Upper lobe of right lung (tissue), 1 donor: ENCODE data around the gene NRDC. TPM values are rescaled to one million over a fixed set of nuclear protein-coding genes. Genes with fewer than 3 reads are reported as not detected.

Source experiments
- ATAC-seq: fragments of 200-7000 bp; cut with Tn5 transposase; one replicate; pipeline ENCODE4 v1.9.1; 2020; ENCODE audit warnings: mild to moderate bottlenecking, moderate library complexity
- DNase-seq: peaks from one replicate; pipeline ENCODE4 v3.0.0-alpha.2; 2020
- H3K27ac ChIP-seq: fragments of 200-600 bp; one replicate; pipeline ENCODE4 v1.8.0; 2022
- H3K27me3 ChIP-seq: fragments of 200-600 bp; one replicate; pipeline ENCODE4 v1.8.0; 2022; ENCODE audit warnings: mild to moderate bottlenecking
- H3K36me3 ChIP-seq: fragments of 200-600 bp; one replicate; pipeline ENCODE4 v1.8.0; 2022
- H3K4me1 ChIP-seq: fragments of 200-600 bp; one replicate; pipeline ENCODE4 v1.8.0; 2022
- H3K4me3 ChIP-seq: fragments of 200-600 bp; one replicate; pipeline ENCODE4 v1.8.0; 2022; ENCODE audit warnings: mild to moderate bottlenecking
- H3K9me3 ChIP-seq: fragments of 200-600 bp; one replicate; pipeline ENCODE4 v1.8.0; 2022
- CTCF ChIP-seq: fragments of 200-600 bp; IDR thresholded peaks from one replicate; pipeline ENCODE4 v1.8.0; 2022; ENCODE audit warnings: antibody characterized with exemption
- intact Hi-C: fragments of 100-400 bp; cut with DNase I; formaldehyde crosslinking; loops from one replicate; pipeline ENCODE4 v1.11.0; 2022
- total RNA-seq: library from RNA; stranded (reverse); fragmentation: NEBNext Ultra II Directional; extraction: Animal tissue kit (Norgen Biotek cat#: 25700); gene quantifications from one replicate; pipeline ENCODE4 v1.2.1, GENCODE V29; 2021
- donor health status: DM: no; HTN: yes; CAD: no; lungs with severe emphysema.

The NRDC gene
- total RNA-seq, 1 donor from 2014 or later = 118 TPM

- H3K27me3 ChIP-seq = no peaks in the 10 kb centered on the region
- no peak for TF ChIP-seq CTCF
- H3K27ac ChIP-seq = no peak overlapping the region
- H3K9me3 ChIP-seq = no peaks in the 10 kb centered on the region
- peaks cover 10% of the 10 kb centered on the region for H3K4me1 ChIP-seq
- no peak for ATAC-seq
- no peaks in the 10 kb centered on the region for H3K36me3 ChIP-seq
- DNase-seq = no peak
- intact Hi-C loops = no loop called here
- H3K4me3 ChIP-seq = no peak overlapping the region
Observed at GRCh38 chr1:51870603-51871350, 7.8 kb downstream of the NRDC start.

DNA sequence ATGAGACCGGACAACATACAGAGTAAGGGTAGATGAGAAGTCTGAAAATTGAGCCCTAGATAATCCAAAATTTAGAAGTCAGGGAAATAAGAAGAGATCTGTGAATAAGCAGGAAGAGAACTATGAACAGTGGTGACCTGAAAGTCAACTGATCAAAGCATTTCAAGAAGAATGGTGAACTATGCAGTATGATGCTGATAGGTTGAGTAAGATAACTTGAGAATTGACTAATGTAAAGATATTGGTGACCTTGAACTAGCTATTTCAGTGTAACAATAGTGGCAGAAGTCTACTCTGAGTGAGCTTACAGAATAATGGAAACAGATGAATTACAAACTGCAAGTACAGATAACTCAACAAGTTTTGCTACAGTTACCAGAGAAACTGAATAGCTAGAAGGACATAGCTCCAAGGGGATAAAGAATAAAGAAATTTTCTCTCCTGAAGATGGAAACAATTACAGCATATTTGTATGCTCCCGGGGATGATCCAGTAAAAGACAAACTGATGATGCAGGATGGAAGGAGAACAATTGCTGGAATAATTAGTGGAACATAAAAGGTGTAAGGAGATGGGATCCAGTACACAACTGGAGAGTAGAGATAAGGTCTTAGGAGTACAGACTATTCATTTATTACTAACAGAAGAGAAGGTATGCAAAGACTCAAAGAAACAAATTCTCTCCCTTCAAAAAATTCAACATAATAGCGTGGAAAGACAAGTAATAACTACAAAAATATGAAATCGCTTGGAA, 10.9 kb downstream of the NRDC start:
- DNase-seq = no peak
- intact Hi-C loops = no loop called here
- H3K36me3 ChIP-seq = no peaks in the 10 kb centered on the region
- ATAC-seq = no peak
- no peaks in the 10 kb centered on the region for H3K4me1 ChIP-seq
- H3K27ac ChIP-seq = no peak overlapping the region
- H3K9me3 ChIP-seq = no peaks in the 10 kb centered on the region
- no peaks in the 10 kb centered on the region for H3K27me3 ChIP-seq
- TF ChIP-seq CTCF = no peak
- no peak overlapping the region for H3K4me3 ChIP-seq

- DNase-seq = no peak
- intact Hi-C loops = no loop called here
- no peaks in the 10 kb centered on the region for H3K27me3 ChIP-seq
- H3K27ac ChIP-seq = no peak overlapping the region
- no peaks in the 10 kb centered on the region for H3K4me1 ChIP-seq
- H3K4me3 ChIP-seq = no peak overlapping the region
- TF ChIP-seq CTCF = no peak
- H3K9me3 ChIP-seq = no peaks in the 10 kb centered on the region
- no peaks in the 10 kb centered on the region for H3K36me3 ChIP-seq
- no peak for ATAC-seq
Observed at GRCh38 chr1:51863384-51863783, 15.1 kb downstream of the NRDC start.

GRCh38 chr1:51861669-51862068, 16.9 kb downstream of the NRDC start:
- H3K4me3 ChIP-seq = no peak overlapping the region
- no peaks in the 10 kb centered on the region for H3K36me3 ChIP-seq
- DNase-seq = no peak

DNA sequence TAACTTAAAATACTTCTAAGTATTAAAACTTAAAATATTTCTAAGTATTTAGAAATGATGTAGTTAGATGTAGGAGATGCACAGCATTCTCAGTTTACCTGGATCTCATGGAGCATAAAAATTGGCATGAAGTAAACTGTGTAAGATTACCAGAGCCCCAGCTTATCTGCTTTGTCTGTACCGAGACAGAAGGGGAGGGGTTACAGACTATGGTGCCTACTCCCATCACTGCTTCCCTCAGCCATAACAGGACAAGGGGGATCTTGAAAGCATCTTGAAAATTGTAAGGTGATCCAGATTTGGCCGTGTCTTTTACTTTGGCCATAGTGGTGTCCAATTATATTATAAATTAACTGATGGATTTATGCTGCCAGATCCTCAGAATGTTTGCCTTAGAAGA, 18.8 kb downstream of the NRDC start:
- H3K36me3 ChIP-seq = peaks cover 10% of the 10 kb centered on the region
- H3K4me3 ChIP-seq = no peak overlapping the region
- H3K27ac ChIP-seq = no peak overlapping the region
- DNase-seq = no peak
- no peaks in the 10 kb centered on the region for H3K4me1 ChIP-seq
- no peak for ATAC-seq
- TF ChIP-seq CTCF = no peak
- intact Hi-C loops = no loop called here
- H3K27me3 ChIP-seq = no peaks in the 10 kb centered on the region
- no peaks in the 10 kb centered on the region for H3K9me3 ChIP-seq

More at GRCh38 chr1:51861669-51862068, 16.9 kb downstream of the NRDC start:
- H3K27me3 ChIP-seq = no peaks in the 10 kb centered on the region
- intact Hi-C loops = no loop called here
- H3K4me1 ChIP-seq = no peaks in the 10 kb centered on the region
- ATAC-seq = no peak
- H3K27ac ChIP-seq = no peak overlapping the region
- TF ChIP-seq CTCF = no peak
- H3K9me3 ChIP-seq = no peaks in the 10 kb centered on the region
